Middle frontal gyrus (tissue), 1 donor: ENCODE measurements around the gene ZNF763.
"Not testable (repeated sequence)": the region's sequence is repeated elsewhere in the genome, so short reads cannot be mapped to it uniquely, and the experiment has no call there.

ENCODE experiments used
- DNase-seq: peaks from one replicate; pipeline ENCODE4 v3.0.0-alpha.2; 2015; ENCODE audit warnings: low spot score; ENCODE audit errors: extremely low spot score

ZNF763 gene

GRCh38 chr19:11964858-11965645 is at the start of gene ZNF763:
ZNF763 (plus strand) TSS chr19:11965040; CDS start chr19:11965209, 169 bp downstream.
- DNase-seq: peak; percentile 77

DNA sequence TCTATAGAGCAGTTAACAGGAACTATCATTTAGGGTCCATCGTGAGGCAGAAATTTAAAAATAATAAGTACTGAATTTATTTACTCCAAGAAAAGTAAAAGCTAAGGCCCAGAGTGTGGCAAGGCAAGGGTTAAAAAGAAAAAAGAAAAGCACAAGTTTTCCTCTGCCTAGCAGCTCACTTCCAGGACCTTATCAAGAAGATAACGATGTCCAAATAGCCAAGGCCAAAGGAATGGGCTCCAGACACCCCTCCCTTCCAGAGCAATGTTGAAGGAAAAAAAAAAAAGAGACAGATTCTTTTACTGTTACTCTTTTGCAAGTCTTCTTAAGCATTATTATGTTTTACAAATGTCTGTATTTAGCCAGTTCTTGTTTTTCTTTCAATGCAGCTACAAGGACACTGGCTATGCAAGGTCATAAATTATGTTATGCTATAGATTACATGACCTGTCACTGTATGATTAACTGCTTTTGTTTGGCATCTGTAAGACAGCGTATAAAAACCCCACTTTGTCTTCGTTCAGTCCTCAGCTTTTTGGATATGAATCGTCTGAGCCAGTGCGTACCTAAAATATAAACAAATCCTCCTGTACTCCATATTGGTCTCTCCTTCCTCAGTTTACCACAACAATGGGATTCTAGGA is 42.9 kb upstream of the ZNF763 start:
- no peak for DNase-seq

DNA sequence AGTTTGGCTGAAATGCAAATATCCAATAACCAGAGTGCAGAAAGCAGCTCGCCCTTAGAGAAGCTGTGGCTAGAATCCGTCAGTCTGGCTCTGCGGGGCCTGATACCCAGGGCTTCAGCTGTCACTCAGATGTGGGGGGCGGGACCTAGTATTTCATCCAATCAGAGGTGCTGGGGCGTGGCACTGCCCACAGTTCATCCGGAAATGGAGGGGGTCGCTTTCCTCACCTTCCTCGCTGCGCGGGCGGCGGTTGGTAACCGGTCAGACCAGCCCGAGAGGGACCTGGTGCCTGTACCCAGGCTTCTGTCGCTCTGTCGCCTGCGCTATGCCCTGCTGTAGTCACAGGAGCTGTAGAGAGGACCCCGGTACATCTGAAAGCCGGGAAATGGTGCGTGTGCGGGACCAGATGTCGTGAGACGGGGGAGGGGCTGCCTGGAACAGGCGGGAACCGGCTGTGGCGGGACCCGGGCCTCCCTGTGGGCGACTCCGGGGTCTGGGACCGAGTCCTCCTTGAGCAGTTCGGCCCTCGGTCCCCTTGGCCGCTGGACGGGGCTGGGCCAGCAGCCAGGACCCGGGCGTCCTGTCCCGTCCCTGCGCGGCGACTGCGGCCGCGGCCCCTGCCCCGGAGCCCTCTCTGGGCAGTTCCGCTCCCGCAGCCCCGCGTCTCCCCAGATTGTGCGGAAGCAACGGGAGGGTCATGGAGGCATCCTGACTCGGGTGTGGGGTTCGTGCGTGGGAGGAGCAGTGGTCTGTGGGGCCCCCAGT is 39.8 kb upstream of the ZNF763 start, which contains the start of gene ZNF700:
Gene ZNF700 (plus strand): TSS at position 222 of the 765 bp plus-strand sequence. CDS start 104 bp downstream, at position 326.
- DNase-seq: peak; percentile 88

DNA sequence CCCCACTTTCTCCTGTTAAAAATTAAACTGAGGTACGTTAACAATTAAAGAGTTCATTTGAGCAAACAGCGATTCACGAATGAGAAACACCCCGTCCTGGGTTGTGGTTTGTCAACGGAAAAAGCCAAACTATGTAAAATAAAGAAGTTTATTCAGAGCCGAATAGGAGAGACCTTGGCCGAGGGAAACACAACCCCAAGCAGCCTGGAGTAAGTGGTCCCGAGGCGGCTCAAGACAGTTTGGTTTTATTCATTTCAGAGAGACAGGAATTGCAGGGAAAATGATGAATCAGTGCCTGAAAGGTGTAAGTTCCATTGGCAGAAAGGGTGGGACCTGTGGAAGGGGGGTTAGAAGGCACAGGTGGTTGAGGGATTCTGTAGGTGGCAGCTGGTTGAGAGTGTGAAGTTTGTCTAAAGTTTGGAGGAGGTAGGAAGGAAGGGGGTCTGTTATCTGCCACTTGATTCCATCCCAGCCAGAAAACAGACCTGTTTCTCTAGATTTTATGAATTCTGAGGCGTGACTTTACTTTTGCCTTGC is 39.1 kb upstream of the ZNF763 start:
- not testable (repeated sequence) for DNase-seq

DNA sequence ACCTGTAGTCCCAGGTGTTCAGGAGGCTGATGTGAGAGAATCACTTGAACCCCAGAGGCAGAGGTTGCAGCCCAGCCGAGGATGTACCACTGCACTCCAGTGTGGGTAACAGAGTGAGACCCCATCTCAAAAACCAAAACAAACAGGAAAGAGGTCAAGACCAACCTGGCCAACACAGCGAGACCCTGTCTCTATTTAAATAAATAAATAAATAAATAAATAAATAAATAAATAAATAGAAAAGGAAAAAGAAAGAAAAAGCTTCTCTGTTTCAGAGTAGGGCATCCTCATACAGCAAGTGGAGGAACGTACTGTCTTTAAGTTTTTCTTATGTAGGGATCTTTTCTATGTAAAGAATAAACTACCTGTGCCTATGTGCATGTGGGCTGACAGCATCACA is 37.6 kb upstream of the ZNF763 start:
- no peak for DNase-seq

DNA sequence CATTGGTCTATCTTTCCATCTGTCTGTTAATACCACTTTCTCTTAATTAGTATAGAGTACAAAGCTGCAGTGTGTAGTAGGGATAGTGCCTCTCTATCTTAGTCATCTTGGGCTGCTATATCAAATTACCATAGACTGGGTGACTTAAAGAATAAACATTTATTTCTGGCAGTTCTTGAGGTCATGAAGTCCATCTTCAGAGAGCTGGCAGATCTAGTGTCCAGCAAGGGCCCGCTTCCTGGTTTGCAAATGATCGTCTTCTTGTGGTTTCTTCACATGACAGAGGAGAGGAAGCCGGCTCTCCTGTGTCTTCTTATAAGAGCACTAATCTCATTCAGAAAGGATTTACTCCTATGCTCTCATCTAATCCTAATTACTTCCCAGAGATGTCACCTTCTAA is 33.8 kb upstream of the ZNF763 start:
- DNase-seq: no peak

DNA sequence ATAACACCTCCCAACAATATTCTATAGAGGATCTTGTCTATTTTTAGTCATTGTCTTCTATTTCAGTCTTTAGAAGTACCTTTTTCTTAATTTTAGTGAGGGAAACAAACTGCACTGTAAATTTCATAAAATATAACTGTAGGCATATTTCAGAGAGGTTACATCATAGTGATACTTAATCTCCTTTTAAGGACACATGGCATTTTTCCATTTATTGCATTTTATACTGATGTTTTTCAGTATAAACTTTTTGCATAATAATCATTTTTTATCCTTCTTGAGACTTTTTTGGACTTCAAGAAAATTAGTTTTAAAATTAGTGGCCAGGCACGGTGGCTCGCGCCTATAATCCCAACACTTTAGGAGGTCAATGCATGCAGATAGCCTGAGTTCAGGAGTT is 33.3 kb upstream of the ZNF763 start:
- no peak for DNase-seq

DNA sequence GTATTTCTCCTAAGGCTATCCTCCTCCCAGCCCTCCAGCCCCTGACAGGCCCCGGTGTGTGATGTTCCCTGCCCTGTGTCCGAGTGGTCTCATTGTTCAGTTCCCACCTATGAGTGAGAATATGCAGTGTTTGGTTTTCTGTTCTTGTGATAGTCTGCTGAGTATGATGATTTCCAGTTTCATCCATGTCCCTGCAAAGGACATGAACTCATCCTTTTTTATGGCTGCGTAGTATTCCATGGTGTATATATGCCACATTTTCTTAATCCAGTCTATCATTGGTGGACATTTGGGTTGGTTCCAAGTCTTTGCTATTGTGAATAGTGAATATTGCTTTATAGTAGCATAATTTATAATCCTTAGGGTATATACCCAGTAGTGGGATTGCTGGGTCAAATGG is 29.0 kb upstream of the ZNF763 start:
- DNase-seq: not testable (repeated sequence)

GRCh38 chr19:11938383-11938782 is 26.5 kb upstream of the ZNF763 start:
- DNase-seq: not testable (repeated sequence)

GRCh38 chr19:11941361-11941887 is 23.4 kb upstream of the ZNF763 start:
- DNase-seq: not testable (repeated sequence)

DNA sequence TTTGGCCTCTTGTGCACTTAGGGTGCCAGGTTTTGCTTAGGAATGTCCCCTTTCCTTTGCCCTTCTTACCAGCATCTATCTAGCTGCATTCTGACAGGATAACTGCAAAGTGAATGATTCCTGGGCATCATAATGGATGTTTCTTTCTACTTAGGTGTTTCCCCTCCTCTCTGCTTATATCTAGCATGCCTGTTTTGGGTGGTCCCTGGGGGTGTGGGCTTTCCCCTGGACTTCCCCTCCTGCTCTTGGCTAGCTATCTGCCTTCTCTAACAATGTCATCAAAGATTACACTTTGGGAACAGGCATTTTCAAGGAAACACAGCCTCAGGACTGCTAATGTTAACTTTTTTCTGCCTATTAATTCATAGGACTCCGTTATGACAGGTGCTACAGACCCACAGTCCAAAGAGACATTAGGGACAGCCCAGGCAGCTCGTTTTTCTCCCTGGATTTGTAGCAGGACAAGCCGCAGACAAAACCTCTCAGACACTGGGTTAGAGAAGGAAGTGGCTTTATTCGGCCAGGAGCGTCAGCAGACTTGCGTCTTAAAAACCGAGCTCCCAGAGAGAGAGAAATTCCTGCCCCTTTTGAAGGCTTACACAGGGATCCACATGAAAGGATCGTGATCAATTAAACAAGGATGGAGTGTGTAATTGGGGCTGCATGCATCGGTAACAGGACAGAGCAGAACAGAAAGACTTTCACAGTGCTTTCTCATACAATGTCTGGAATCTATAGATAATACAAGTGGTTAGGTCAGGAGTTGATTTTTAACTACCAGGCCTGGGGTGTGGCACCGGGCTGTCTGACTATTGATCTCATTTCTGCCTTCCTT is 22.6 kb upstream of the ZNF763 start:
- no peak for DNase-seq

- DNase-seq: no peak
These were observed 22.1 kb upstream of the ZNF763 start for GRCh38 chr19:11942843-11943108.

DNA sequence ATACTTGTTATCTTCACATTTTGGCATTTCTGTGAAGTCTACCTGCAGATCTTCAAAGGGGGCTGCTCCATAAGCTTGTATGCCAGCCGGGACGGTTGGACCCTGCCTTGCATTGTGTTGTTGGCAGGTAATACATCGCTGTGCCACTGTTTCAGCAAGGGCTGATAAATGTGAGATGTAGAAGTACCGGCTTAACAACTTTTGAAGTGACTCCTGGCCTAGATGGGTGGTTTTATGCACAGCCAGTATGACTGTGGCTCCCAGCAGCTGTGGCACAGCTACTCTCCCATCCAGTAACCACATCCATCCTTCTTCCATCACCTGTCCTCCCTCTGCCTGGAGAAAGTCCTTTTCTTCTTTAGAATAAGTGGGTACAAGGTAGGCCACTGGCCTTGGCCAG is 20.2 kb upstream of the ZNF763 start:
- no peak for DNase-seq

DNA sequence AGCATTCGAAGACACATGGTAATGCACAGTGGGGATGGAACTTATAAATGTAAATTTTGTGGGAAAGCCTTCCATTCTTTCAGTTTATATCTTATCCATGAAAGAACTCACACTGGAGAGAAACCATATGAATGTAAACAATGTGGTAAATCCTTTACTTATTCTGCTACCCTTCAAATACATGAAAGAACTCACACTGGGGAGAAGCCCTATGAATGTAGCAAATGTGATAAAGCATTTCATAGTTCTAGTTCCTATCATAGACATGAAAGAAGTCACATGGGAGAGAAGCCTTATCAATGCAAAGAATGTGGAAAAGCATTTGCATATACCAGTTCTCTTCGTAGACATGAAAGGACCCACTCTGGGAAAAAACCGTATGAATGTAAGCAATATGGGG is 16.2 kb upstream of the ZNF763 start:
- DNase-seq: no peak

DNA sequence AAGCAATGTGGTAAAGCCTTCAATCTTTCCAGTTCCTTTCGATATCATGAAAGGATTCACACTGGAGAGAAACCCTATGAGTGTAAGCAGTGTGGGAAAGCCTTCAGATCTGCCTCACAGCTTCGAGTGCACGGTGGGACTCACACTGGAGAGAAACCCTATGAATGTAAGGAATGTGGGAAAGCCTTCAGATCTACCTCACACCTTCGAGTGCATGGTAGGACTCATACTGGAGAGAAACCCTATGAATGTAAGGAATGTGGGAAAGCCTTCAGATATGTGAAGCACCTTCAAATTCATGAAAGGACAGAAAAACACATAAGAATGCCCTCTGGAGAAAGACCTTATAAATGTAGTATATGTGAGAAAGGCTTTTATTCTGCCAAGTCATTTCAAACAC is 15.6 kb upstream of the ZNF763 start:
- no peak for DNase-seq

DNA sequence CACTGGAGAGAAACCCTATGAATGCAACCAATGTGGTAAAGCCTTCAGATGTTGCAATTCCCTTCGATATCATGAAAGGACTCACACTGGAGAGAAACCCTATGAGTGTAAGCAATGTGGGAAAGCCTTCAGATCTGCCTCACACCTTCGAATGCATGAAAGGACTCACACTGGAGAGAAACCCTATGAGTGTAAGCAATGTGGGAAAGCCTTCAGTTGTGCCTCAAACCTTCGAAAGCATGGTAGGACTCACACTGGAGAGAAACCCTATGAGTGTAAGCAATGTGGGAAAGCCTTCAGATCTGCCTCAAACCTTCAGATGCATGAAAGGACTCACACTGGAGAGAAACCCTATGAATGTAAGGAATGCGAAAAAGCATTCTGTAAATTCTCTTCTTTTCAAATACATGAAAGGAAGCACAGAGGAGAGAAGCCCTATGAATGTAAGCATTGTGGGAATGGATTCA is 15.2 kb upstream of the ZNF763 start:
- DNase-seq: not testable (repeated sequence)

DNA sequence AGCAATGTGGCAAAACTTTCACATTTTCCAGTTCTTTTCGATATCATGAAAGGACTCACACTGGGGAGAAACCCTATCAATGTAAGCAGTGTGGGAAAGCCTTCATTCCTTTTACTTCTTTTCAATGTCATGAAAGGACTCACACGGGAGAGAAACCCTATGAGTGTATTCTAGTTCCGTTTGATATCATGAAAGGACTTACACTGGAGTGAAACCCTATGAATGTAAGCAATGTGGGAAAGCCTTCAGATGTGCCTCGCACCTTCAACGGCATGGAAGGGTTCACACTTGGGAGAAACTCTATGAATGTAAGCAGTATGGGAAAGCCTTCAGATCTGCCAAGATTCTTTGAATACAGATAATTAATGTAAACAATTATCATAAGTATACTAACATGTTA is 14.5 kb upstream of the ZNF763 start:
- DNase-seq: no peak

DNA sequence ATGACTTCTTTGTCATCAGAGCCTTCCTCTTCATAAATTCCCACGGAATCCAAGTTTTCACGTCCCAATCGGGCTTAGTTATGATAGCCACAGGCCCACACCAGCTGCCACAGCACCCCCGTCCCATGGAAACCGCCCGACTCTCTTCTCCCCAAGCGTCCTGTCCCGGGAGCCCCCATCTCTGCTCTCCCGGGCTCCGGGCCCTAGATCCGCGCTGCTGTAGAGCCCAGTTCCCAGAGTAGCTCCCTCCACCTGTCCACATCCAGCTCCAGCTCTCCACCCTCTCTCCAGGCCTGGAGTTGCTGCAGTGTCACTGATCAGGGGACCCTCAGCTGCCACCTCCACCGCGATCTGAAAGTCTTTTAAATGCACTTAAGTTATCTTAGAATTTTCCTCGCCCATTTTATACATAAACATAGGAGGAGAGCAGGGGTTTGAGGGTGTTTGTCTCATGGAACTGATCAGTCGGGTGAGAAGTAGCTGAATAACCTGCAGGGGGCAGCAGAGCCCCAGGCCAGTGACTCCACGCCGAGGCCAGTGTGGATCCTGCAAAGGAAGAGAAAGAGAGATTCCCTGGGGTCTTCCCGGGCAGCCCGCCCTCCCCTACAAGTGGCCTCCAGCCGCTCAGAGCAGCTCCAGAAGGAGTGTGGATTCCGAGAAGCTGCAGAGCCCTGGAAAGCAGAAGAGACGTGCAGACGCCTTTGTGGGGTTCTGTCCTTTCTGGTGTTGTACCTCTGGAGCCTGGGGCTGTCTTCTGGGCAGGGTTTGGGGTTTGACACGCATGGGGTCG is 1.1 kb upstream of the ZNF763 start:
- peak; percentile 27 for DNase-seq

- no peak for DNase-seq
These were observed 363 bp upstream of the ZNF763 start for GRCh38 chr19:11964496-11964857.

DNA sequence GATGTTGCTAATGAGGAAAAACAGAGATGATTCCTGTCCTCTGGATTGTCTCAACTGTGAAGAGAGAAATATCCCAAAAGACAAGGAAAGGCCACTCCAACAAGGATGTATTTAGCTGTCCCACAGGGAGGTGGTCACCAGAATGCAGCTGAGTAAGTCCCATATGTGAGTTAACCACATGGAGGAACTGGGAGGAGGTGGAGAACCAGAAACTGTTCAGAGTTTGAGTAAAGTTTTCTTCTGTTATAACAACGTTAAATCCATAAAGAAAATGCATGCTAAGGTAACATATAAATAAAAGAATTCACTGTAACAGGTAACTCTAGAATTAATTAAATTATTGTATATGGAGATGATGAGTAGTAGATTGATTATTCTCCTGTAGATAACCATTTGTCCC is 5.3 kb downstream of the ZNF763 start:
- no peak for DNase-seq
